HepG2 (cell line): Measurements from ENCODE around the gene PLIN4. TPM values are rescaled to one million over a fixed set of nuclear protein-coding genes. Genes with fewer than 3 reads are reported as not detected.

ENCODE experiments used
- ASH2L ChIP-seq: fragments of 300-600, 200-600 bp; sonication (generic); IDR thresholded peaks from 2 replicates; pipeline ENCODE4 v1.7.0; 2017; ENCODE audit warnings: low read depth, mild to moderate bottlenecking, moderate library complexity, mixed read lengths, low read length; ENCODE audit not compliant: insufficient read length
- ATF3 ChIP-seq: sonication (generic); formaldehyde crosslinking; IDR thresholded peaks from 2 replicates; pipeline ENCODE4 v1.4.0; 2020; ENCODE audit warnings: missing genetic modification reagents
- CCDC6 ChIP-seq: sonication (generic); formaldehyde crosslinking; IDR thresholded peaks from 2 replicates; pipeline ENCODE4 v1.8.1; 2022; ENCODE audit warnings: mild to moderate bottlenecking, missing genetic modification reagents, moderate library complexity
- DDIT3 ChIP-seq: sonication (generic); formaldehyde crosslinking; IDR thresholded peaks from 2 replicates; pipeline ENCODE4 v1.4.0; 2020; ENCODE audit warnings: mild to moderate bottlenecking, missing genetic modification reagents
- ELK4 ChIP-seq: sonication (generic); formaldehyde crosslinking; IDR thresholded peaks from 2 replicates; pipeline ENCODE4 v1.9.0; 2021; ENCODE audit warnings: missing genetic modification reagents, borderline replicate concordance
- GLMP ChIP-seq: sonication (generic); formaldehyde crosslinking; IDR thresholded peaks from 2 replicates; pipeline ENCODE4 v1.9.0; 2021; ENCODE audit warnings: missing genetic modification reagents, mild to moderate bottlenecking, borderline replicate concordance
- KDM6A ChIP-seq: IDR thresholded peaks from 2 replicates; pipeline ENCODE4 v1.6.1; 2016; ENCODE audit warnings: low read depth
- KLF15 ChIP-seq: sonication (generic); formaldehyde crosslinking; IDR thresholded peaks from 2 replicates; pipeline ENCODE4 v1.8.1; 2023; ENCODE audit warnings: borderline replicate concordance, mild to moderate bottlenecking, inconsistent platforms, missing genetic modification reagents, mixed read lengths
- MAFK ChIP-seq, 2 experiments: IDR thresholded peaks in 1 of 2; conservative IDR thresholded peaks in 1 of 2; 2 replicates each; pipeline ENCODE4 v1.6.1; 2011; ENCODE audit warnings: improper control_type of control experiment in 2 of 2, low read length in 2 of 2
- MATR3 ChIP-seq: sonication (generic); formaldehyde crosslinking; IDR thresholded peaks from 2 replicates; pipeline ENCODE4 v1.4.0; 2020; ENCODE audit warnings: missing genetic modification reagents
- MAX ChIP-seq: IDR thresholded peaks from 2 replicates; pipeline ENCODE4 v1.6.1; 2012; ENCODE audit warnings: inconsistent platforms
- NFE2L1 ChIP-seq: sonication (generic); formaldehyde crosslinking; IDR thresholded peaks from 2 replicates; pipeline ENCODE4 v1.4.0; 2020; ENCODE audit warnings: missing genetic modification reagents, mild to moderate bottlenecking, borderline replicate concordance
- NONO ChIP-seq, 2 experiments: fragments of 450-650 bp in 1 of 2; sonication (generic) in 1 of 2; formaldehyde crosslinking in 1 of 2; IDR thresholded peaks in 1 of 2; conservative IDR thresholded peaks in 1 of 2; 2 replicates each; pipeline versions ENCODE4 v1.6.1 to v1.8.0; 2017 to 2022; ENCODE audit warnings: mild to moderate bottlenecking in 1 of 2, missing genetic modification reagents in 1 of 2, moderate library complexity in 1 of 2
- NR2C2 ChIP-seq: sonication (generic); formaldehyde crosslinking; IDR thresholded peaks from 2 replicates; pipeline ENCODE4 v1.4.0; 2020; ENCODE audit warnings: missing genetic modification reagents, mild to moderate bottlenecking, moderate library complexity, borderline replicate concordance
- ZBTB21 ChIP-seq: sonication (generic); formaldehyde crosslinking; IDR thresholded peaks from 2 replicates; pipeline ENCODE4 v1.4.0; 2020; ENCODE audit warnings: missing genetic modification reagents
- ZNF121 ChIP-seq: sonication (generic); formaldehyde crosslinking; IDR thresholded peaks from 2 replicates; pipeline ENCODE4 v1.5.0; 2020; ENCODE audit warnings: mild to moderate bottlenecking, missing genetic modification reagents
- ZNF34 ChIP-seq: sonication (generic); formaldehyde crosslinking; IDR thresholded peaks from 2 replicates; pipeline ENCODE4 v1.4.0; 2020; ENCODE audit warnings: mild to moderate bottlenecking, missing genetic modification reagents, borderline replicate concordance
- ZNF383 ChIP-seq: sonication (generic); formaldehyde crosslinking; IDR thresholded peaks from 2 replicates; pipeline ENCODE4 v1.4.0; 2020; ENCODE audit warnings: missing genetic modification reagents, mild to moderate bottlenecking, borderline replicate concordance
- ZNF430 ChIP-seq: sonication (generic); formaldehyde crosslinking; IDR thresholded peaks from 2 replicates; pipeline ENCODE4 v1.9.0; 2021; ENCODE audit warnings: mild to moderate bottlenecking, missing genetic modification reagents
- ZNF549 ChIP-seq: sonication (generic); formaldehyde crosslinking; IDR thresholded peaks from 2 replicates; pipeline ENCODE4 v1.5.0; 2020; ENCODE audit warnings: missing genetic modification reagents
- ZNF7 ChIP-seq: IDR thresholded peaks from 2 replicates; pipeline ENCODE4 v1.6.1; 2016; ENCODE audit warnings: missing biosample characterization, missing genetic modification reagents
- ZNF770 ChIP-seq: sonication (generic); formaldehyde crosslinking; IDR thresholded peaks from 2 replicates; pipeline ENCODE4 v1.5.0; 2020; ENCODE audit warnings: mild to moderate bottlenecking, missing genetic modification reagents
- polyA plus RNA-seq, 8 experiments: library from polyadenylated mRNA; depleted of rRNA in 3 of 8; stranded (reverse) in 7 of 8; unstranded in 1 of 8; fragments of >200 nt; fragmentation: Illumina TruSeq in 4 of 8; extraction: Trizol in 4 of 8; gene quantifications; 2 replicates each; pipeline versions ENCODE4 v1.2.1 to v1.2.3, GENCODE V29; 2011 to 2016; ENCODE audit warnings: low read depth in 4 of 8, missing spikeins in 1 of 8, mixed read lengths in 1 of 8; ENCODE audit not compliant: insufficient read depth in 1 of 8
- total RNA-seq, 5 experiments: library from RNA; depleted of rRNA; stranded (reverse); fragments of >200 nt; fragmentation: Illumina TruSeq; extraction: Trizol; gene quantifications; 2 replicates each; pipeline ENCODE4 v1.2.3, GENCODE V29; 2016; ENCODE audit warnings: low read depth in 1 of 5

Gene PLIN4
- total and polyA plus RNA-seq, 2 of the 13 experiments (the other 11 are each of a cell fraction or from before 2014, with no cell fraction given) = 1.1 to 1.3 TPM

GRCh38 chr19:4521888-4522242 is 3.6 kb upstream of the PLIN4 start (continued):
- no peak for TF ChIP-seq GLMP (CRISPR knock-in tag)
- TF ChIP-seq MATR3 (CRISPR knock-in tag) = no peak
- no peak for TF ChIP-seq NONO (IDR thresholded peaks at IDR 0.05)
- no peak; the same call in 1 of the 2 replicates for TF ChIP-seq NONO (CRISPR knock-in tag; conservative IDR thresholded peaks at IDR 0.05)
- no peak for TF ChIP-seq ZNF770
- 0 out of 2 replicates have a peak, but pooled peaks have one; percentile 10 for TF ChIP-seq CCDC6 (CRISPR knock-in tag)
- TF ChIP-seq NFE2L1 = no peak
- no peak for TF ChIP-seq NR2C2
- TF ChIP-seq ASH2L = no peak
- 0 out of 2 replicates have a peak, but pooled peaks have one; percentile 0 for TF ChIP-seq KDM6A
- no peak for TF ChIP-seq ZNF383
- 0 out of 2 replicates have a peak, but pooled peaks have one; percentile 40 for TF ChIP-seq ZNF34 (CRISPR knock-in tag)
- no peak for TF ChIP-seq MAFK (conservative IDR thresholded peaks at IDR 0.05 in 1 of 2, IDR thresholded peaks at IDR 0.05 in 1 of 2; ENCODE audit: low read length in 2 of 2)
- no peak for TF ChIP-seq ATF3 (CRISPR knock-in tag)
- TF ChIP-seq ZNF549 (CRISPR knock-in tag) = no peak
- no peak for TF ChIP-seq ZNF430 (CRISPR knock-in tag)
- TF ChIP-seq ZBTB21 = no peak
- TF ChIP-seq DDIT3 = no peak
- TF ChIP-seq ZNF121 (CRISPR knock-in tag) = peak; percentile 90
- no peak for TF ChIP-seq ZNF7 (CRISPR knock-in tag)
- no peak for TF ChIP-seq KLF15 (CRISPR knock-in tag)
- TF ChIP-seq ELK4 (CRISPR knock-in tag) = no peak
- TF ChIP-seq MAX = peak; percentile 2; the same call in 1 of the 2 replicates
